ENCODE measurements around the gene ADIPOQ.

GRCh38 chr3:186843039-186843432, 526 bp downstream of the ADIPOQ start:
- no peak for TF ChIP-seq POLR2A (IDR thresholded peaks at IDR 0.05)
- TF ChIP-seq CTCF (IDR thresholded peaks at IDR 0.05) = no peak
- TF ChIP-seq POLR2AphosphoS5 (IDR thresholded peaks at IDR 0.05) = no peak
- TF ChIP-seq EP300 (IDR thresholded peaks at IDR 0.05) = no peak

All from stomach (tissue), 4 donors.